NCI-H2196 treated with DMSO at 0.1 percent for 48 hours (cell line): ENCODE data around the gene VIT.
"Not testable (repeated sequence)": the region's sequence is repeated elsewhere in the genome, so short reads cannot be mapped to it uniquely, and the experiment has no call there.

Source experiments
- DNase-seq: peaks from one replicate; lab custom pipeline; 2025; ENCODE audit not compliant: unreplicated experiment; lab: John Stamatoyannopoulos, UW

VIT gene

GRCh38 chr2:36677386-36677785, 19.1 kb upstream of the VIT start:
- no peak for DNase-seq

DNA sequence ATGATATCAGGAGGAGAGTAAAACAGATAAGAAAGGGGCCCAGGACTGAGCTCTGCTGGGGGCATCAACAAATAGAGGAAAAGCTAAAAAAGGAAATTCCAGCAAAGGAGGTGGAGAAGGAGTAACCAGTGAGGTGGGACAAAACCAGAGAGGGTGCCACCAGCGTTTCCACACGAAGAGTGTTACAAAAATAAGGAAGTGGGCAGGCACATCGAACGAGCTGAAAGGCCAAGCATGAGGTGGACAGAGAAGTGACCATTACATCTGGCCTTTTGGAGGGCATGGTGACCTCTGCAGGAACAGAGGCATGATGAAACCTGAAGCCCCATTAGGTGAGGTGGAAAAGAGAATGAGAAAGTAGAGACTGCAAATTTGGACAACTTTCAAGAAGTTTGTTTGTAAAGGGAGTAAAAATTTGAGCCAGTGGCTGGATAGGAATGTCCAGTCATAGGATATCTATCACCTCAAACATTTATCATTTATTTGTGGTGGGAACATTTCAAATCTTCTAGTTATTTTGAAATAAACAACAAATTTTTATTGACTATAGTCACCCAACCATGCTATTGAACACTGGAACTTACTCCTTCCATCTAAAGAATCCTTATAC, 18.4 kb upstream of the VIT start:
- no peak for DNase-seq

DNA sequence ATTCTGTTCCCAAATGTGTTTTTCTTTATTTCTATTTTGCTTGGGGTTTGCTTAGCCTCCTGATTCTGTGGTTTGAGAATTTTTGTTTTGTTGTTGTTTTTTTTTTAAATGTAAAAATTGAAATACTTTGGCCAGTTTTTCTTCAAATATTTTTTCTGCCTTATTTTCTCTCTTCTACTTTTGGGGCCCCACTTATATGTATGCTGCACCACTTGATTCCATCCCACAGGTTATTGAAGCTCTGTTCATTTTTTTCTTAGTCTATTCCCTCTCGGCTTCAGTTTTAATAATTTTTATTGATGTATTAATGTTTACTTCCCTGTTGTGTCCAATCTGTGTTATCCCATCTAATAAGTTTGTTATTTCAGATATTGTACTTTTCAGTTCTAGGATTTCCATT, 17.7 kb upstream of the VIT start:
- DNase-seq: no peak

DNA sequence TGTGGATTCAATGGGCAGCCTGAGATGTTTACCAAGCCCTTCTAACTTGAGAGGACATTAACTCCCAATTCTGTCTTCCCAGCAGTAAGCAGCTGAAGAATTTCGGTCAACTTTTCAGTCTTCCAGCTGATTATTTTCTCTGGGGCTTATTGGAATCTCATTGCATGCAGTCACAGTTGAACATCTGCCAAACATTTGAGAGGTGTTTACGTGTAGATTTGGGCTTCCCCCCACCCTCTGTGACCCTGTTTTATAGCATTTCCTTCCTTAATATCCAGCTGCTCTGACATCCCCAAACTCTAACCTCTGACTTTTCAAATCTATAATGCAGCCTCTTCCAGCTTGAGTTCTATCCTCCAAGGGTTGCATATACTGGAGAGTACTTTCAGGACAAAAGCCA, 16.5 kb upstream of the VIT start:
- DNase-seq: no peak

- DNase-seq: no peak
Measured at GRCh38 chr2:36682562-36682961, 13.9 kb upstream of the VIT start.

DNA sequence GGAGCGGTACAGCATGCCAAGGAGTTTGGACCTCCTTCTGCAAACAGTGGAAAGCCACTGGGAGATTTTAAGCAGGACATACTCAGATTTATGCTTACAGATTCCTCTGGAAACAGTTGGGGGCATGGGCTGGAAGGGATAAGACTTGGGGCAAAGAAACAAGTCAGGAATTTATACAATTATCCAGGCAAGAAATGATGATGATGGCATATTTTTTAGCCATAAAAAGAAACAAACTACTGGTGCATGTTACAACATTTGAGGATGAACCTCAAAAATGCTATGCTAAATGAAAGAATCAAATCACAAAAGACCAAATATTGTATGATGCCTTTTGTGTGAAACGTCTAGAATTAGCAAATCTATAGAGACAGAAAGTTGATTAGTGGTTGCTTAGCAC, 13.5 kb upstream of the VIT start:
- no peak for DNase-seq

GRCh38 chr2:36688291-36688690, 8.2 kb upstream of the VIT start:
- DNase-seq: not testable (repeated sequence)

DNA sequence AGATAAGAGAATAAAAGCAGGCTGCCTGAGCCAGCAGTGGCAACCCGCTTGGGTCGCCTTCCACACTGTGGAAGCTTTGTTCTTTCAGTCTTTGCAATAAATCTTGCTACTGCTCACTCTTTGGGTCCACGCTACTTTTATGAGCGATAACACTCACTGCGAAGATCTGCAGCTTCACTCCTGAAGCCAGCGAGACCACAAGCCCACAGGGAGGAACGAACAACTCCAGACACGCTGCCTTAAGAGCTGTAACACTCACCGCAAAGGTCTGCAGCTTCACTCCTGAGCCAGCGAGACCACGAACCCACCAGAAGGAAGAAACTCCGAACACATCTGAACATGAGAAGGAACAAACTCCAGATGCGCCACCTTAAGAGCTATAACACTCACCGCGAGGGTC, 7.5 kb upstream of the VIT start:
- DNase-seq: not testable (repeated sequence)

DNA sequence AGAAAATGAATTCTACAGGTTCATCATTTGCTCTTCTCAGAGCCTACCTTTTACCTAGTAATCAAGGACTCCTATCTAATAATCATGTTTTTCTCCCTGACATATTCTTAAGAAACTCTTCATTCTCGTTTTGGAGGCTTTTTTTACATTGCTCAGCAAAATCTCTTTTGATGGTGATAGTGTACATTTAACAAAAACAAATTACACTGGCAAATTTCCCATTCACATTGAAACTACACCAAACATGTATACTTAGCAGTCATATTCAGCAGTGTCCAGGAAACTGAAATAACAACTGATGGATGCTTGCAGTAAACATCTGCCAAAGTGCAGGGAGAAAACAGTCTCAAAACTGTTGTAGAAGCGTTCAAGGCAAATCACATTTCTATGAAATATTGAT, 4.4 kb upstream of the VIT start:
- DNase-seq: no peak

DNA sequence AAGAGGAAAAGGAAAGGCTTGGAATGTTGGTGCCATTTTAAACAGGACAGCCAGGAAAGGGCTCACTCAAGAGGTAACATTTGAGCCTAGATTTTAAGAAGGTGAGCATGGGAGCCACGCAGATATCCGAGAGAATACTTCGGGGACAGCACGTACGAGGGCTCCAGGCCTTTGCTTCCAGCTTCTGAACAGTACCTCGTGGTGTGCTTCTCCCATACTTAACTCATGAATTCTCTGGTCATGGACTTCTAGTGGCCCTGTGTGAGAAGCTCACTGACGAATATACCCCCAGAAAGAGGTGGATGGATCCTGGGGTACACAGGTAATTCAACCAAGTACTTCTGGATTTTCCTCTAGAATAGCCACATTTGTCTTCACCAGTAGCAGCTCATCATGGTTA, 2.7 kb upstream of the VIT start:
- no peak for DNase-seq

GRCh38 chr2:36695746-36696415, 626 bp upstream of the VIT start:
- DNase-seq: no peak

DNA sequence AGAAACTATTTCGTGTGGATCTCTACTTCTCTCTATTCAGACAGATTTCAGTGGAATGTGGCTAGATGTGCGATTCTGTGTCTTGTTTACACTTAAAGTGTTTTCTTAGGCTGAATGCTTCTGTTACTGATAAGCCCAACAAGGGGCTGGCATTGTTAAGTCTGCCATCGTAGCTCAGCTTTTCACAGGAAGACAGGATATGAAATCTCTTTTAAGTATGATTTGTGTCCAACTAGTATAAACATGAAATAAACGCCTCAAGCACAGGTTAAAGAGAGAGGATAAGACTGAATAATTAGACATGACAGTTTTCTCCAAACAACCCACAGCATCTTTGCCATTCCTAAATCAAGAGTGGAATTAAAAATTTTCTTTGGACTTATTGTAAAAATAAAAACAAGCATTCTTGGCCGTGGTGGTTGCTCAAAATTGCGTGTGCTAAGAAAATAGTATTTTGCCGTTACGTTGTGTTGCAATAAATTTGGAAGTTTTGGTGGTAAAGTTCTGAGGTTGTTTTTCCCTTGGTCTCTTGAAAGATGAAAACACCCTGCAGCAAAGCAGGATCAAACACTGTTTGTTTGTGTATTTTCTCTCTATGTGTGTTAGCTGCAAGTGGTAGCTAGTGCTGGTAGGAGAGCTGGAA, 1.0 kb downstream of the VIT start:
- no peak for DNase-seq

GRCh38 chr2:36698993-36699392, 2.5 kb downstream of the VIT start:
- DNase-seq: no peak

DNA sequence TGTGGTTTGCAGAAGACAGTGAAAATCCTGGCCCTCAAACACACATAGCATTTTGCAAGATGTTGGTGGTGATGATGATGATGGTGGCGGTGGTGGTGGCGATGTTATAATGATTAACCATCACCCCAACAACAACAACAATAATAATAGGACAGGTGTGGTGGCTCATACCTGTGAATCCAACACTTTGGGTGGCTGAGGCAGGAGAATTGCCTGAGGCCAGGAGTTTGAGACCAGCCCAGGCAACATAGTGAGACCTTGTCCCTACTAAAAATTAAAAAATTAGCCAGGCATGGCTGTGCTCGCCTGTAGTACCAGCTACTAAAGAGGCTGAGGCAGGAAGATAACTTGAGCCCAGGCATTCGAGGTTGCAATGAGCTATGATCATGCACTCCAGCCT, 3.8 kb downstream of the VIT start:
- DNase-seq: no peak

DNA sequence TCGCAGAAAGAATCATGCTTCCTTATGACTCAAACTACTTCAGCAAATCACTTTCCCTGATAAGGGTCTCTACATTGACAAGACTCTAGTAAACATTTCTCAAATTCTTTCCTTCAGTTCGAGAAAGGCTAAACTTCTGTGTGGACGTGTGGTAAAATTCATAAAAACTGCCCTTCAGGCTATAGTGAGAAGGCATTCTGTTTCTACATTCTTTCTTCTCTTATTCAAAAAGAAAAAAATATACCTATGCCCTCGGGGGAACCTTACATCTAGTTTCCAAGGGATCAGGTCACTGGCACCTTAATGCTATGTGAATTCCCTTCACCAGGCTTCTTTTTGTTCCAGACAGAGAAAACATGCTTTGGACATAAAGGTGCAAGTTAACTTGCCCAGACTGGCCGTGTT, 4.9 kb downstream of the VIT start:
- no peak for DNase-seq

GRCh38 chr2:36701918-36702317, 5.4 kb downstream of the VIT start:
- DNase-seq: no peak

DNA sequence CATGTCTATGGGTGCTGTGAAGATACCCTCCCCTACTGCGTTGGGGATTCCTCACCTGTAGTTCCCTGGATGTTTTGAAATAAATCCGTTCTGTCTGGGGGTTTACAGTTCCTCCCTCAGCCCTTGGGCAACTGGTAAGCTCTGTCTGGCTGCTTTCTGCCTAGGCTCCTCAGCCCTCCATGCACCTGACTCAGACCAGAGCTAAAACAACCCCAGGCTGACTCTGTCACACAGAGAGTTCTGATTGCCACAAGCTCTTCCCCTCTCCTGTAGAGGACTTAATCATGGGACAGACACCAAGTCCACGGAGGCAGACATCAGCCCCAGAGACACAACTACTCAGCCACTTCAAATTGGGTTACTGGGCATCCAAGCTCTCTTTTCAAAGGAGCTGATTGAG, 6.3 kb downstream of the VIT start:
- no peak for DNase-seq

DNA sequence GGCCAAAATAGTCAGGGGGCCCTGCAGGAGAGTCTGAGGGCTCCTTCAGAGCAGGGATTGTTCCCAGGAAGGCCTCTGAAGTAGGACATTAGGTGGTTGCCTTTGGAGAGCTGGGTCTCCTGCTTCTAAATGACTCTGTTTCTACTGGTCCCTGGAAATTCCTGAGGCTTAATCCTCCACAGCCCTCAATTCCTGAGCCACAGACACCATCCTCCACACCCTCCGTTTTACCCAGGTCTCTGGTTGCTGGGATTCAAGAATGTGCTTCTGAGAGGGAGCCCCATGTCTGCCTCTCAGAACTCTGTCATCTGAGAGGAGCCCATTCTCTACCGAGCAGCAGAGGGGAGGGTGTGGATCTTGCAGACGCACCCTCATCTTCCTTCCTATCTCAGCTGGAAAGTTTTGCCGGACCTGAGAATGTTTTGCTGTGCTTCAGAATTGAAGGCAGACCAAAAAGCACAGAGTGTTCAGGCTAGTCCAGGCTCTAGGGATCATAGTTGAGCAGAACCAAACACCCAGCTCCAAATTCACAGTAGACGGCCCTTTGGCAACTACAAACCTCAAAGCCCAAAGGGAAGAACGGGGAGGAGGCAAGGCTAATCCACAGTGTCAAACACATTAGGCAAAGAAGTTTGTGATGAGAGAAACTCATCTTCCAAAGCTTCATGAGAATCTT, 8.1 kb downstream of the VIT start:
- no peak for DNase-seq

- DNase-seq: no peak
Measured at GRCh38 chr2:36705326-36706020, 9.0 kb downstream of the VIT start.

- no peak for DNase-seq
Measured at GRCh38 chr2:36706021-36706876, 9.7 kb downstream of the VIT start.

DNA sequence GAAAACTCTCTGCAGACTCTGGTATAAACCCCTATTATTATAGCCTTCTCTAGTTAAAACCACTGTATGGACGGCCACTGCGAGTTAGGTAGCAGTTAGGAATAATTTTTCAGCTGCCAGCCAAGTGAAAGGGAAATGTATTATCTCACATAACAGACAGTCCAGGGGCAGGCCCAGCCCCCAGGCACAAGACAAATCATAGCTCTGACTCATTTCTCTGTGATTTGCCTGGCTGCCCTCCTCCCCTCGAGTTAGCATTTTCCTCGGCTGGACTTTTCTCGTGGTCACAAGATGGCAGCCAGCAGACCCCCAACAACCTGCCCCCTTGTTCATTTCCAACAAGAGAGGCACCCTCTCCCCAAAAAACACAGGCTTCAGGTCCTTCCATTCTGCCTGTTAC, 10.5 kb downstream of the VIT start:
- no peak for DNase-seq
